ENCODE results near the gene NID1.

The NID1 gene

DNA sequence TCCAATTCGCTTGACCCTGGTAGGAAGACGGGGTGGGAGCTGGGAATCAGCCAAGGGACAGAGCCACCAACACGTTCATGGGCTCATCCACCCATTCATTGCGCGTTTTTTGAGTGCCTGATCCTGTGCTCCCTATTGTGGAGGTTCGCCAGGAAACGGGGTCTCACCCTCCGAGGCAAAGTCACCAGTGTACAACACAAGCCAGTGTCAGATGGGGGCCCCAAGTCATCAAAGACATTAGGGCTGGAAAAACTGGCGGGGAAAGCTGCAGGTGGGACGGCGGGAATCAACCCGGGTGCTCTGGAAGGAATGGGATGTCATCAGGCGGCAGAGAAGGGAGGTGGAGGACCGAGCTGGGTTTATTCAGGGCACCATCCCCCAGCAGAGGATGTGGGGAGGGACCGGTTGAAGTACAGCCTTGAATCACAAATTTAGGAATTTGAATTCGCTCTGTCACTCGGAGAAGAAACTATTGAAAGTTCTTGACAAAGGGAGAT is 667 bp upstream of the NID1 start:
- DNase-seq: no peak

DNA sequence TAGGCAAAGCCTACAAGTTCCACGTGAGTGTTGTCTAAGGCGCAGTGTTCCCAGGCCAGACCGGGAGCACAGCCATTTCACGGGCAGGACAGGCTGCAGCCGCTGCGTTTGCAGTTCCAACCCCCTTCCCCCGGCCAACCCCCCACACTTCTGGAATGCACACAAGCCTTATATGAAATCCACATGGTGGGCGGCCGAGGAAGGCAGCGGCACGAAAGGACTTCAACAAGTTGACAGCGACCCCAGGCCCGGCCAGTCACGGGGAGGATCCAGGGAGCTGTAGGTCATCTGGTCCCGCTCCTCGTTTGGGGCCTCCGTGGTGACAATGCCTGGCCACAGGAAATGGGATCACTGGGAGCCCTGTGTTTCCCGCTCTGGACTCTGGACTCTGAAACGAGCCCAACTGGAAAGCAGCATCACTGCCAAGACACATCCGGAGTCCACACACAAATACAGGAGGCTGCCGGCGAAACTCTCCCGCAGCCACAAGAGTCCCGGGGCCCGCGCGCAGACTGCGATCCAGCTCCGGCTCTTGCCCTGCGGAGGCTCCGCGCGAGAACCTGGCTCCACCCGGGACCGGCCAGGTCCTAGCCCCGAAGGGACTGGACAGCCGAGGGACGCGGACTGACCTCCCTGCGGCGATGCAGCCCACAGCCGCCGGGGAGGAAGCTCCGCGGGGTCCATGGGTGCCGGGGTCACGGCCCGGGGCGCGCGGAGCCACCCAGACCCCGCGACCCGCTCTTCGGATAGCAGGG is 794 bp downstream of the NID1 start:
- no peak for DNase-seq

DNA sequence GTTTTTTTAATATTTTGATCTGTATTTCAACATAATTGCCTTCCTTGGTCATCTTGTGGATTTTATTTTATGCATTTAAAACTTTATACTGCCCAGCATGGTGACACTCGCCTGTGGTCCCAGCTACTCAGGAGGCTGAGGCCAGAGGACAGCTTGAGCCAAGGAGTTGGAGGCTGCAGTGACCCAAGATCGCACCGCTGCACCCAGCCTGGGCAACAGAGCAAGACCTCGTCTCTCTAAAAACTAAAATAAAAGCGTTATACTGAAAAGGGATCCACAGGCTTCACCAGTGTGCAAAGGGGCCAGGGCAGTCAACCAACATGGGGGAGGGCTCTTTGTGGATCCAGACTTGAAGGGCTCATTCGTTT is 1.4 kb downstream of the NID1 start:
- DNase-seq: no peak

DNA sequence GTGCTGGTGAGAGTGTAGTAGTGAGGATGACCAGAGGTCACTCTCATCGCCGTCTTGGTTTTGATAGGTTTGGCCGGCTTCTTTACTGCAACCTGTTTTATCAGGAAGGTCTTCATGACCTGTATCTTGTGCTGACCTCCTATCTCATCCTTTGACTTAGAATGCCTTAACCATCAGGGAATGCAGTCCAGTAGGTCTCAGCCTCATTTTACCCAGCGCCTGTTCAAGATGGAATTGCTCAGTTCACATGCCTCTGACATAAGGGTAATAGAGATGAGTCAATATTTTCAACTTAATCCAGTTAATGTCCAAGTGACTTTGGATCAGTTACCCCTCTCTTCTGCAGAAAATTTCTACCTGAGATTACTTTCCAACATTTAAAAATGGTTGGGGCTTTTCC is 4.6 kb downstream of the NID1 start:
- DNase-seq: no peak

DNA sequence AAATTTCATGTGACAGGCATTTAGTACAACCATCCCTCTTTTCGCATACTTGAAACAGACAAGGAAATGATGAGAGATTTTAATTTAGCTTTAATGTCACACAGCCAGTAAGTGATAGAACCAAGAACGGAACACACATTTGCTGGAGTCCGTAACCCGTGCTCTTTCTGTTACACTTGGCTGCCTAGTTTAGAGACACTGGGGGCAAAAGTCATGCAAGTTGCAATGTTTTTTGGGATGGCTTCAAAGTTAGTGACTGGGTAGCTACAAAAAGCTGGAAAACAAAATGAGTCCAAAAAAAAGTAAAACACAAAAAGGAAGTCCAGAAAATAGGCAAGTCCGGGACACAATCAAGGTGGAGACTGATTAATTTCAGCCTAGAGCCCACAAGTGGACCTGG is 5.9 kb downstream of the NID1 start:
- DNase-seq: no peak

DNA sequence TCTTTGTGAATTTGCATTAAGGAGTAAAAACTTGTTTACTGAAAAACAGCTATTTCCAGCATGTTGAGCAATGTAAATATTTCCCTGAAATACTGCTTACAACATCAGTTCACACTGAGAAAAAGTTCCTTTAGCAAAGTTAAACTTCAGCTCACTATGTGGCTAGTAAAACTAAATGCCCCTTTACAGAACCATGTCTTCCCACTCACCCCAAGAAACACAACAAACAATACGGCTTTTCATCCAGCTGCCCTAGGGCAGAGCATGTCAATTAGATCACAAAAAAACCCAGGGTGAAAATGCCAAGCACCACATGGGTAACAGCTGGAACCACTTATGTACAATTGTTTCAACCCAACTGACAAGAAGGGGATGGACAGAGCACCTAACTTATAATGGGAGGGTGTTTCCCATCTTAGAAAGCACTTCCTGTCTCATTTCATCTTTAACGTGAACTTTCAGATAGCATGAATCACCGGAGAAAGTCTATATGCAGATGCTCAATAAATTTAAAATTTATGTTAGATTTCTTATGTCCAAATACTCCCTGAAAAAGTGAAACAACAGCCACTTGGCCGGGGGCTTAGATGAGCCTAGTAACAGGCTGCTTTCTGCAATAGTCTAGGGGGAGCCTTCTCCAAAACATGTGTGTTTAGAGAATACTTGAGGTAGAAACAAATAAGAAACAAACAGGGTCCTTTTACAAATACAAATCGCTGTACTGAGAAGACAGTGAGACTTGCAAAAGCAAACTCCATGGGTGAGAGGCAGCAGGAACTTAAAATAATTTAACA is 6.6 kb downstream of the NID1 start:
- DNase-seq: no peak

DNA sequence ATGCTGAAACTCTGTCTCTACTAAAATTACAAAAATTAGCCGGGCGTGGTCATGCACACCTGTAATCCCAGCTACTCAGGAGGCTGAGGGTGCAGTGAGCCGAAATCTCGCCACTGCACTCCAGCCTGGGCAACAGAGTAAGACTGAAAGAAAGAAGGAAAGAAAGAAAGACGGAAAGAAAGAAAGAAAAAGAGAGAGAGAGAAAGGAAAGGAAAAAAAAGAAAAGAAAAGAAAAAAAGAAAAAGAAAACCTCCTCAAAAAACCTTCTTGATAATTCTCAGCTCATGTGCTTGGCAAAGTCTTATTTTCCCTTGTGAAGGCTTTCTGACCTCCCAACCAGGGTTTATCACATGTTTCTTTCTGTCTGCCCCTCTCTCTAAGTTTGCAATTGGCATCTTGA is 7.3 kb downstream of the NID1 start:
- DNase-seq: no peak

DNA sequence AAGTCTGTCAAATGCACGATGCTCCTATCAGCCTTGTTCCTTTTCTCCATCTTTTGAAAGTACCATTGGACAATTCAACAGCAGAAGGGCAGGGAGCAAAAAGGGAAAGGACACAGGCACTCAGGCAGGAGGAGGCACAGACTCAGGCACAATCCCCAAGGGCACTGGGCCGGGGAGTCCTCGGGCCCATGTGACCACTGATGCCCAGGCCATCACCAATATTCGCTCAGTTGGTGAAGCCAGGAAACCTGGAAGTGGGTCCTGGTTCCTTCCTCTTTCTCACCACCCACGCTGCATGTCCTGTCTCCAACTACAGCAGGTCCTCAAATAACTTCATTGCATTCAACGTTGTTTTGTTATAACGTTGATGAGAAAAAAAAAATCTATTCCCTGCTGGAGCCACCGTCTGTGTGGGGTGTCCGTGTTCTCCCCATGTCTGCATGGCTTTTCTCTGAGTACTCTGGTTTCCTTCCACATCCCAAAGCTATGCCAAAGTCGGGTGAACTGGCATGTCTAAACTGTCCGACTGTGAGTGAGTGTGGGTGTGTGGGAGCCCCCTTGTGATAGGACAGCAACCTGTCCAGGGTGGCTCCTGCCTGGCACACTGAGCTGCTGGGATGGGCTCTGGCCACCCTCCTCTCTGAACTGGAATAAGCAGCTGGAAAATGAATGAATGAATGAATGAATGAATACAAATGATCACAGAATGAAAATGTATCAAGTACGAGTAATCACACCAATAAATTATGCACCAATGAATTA is 12.5 kb downstream of the NID1 start:
- DNase-seq: no peak

DNA sequence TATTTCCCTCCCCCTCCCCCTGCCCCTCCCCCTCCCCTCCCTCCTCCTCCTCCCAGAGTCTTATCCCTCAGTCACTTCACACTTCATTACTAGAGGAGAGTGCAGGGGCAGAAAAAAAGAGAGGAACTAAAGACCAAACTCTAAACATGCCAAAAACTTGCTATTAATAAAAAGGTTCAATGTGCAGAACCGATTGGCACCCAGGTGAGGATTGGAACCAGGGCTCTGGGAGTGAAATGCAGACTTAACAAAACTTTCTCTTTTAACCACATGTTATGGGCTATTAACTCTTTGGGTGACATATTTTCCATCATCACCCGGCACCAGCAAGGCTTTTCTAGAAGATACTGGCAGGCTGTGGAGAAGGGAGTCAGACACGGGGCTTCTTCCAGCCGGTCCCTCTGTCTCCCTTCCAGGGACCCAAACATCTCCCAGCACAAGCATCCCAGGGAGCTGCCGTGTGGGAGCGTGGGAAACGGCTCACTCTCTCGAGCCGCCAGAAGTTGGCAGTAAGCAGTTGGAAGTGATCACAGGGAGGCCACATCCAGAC is 13.6 kb downstream of the NID1 start:
- DNase-seq: no peak

DNA sequence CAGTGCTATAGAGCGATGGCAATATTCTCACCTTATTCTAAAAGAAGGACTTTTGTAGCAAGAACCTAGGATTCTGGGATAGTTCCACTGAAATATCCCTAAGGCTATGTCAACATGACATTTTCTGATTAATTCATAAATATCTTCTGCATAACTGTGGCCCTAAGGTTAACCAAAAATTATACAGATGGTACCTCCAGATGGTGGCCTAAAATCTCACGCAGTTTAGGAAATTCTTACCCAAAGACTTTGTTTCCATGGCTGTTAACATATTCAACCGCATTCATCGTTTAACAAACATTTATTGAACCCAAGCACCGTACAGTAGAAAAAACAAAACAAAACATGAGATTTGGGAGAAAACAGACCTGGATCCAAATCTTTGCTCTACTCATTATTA is 19.1 kb downstream of the NID1 start:
- DNase-seq: no peak

DNA sequence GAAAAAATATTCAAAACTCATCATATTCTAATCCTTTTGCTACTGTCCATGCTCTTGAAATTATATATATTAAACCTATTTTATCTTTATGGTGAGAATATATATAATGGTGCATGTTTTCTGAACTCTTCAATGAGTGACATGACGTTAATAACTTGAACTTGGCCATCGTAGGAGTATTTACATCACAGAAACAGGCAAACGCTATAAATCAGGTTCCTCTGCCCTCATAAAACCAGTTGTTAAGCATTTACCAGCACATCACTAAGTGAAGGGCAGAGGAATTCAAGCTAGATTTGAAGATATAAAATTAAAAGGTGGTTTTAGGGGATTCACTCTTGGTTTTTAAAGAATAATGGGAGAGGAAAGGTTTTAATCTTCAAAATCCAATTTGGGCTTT is 20.5 kb downstream of the NID1 start:
- DNase-seq: no peak

DNA sequence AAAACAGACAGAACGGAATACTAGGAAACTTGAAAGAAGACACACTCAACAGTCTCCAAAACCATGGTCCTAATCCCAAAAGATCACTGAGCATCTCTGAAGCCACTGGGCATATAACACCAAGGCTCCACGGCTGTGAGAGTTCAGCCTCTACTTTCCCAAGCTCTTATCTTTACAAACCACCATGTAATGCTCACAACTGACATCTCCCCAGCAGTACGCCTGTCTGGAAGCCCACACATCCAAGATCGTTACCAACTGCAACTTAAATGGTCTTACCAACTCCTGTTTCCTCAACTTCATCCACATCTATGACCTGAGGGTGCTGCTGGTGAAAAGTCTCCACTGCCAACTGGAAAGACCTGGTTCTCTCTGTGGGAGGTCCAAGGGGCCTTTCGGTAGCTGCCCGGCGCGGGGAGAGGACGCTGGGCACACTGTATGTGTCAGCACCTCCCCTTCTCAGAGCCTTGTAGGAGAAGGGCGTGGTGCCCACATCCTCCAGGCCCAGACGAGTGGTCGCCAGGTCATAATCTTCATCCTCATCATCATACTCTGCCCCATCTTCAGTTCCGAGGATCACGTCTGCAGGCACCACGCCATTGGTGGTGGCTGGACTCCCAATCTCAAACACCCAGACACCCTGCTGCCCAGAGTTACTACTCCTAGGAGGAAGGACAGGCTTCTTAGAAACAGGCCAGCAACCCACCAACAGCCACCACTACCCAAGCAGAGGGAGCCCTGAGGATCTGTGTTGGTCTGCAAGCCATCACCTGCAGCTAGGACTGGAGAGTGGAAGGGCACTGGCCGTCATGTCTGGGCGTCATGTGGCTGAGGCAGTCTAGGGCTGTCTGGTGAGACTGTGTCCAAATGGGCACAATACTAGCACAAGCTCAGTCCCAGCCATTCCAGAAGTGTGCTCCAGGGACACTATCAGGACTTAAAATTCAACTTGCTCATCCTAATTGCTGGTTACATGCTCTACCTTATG is 23.0 kb downstream of the NID1 start:
- DNase-seq: no peak

DNA sequence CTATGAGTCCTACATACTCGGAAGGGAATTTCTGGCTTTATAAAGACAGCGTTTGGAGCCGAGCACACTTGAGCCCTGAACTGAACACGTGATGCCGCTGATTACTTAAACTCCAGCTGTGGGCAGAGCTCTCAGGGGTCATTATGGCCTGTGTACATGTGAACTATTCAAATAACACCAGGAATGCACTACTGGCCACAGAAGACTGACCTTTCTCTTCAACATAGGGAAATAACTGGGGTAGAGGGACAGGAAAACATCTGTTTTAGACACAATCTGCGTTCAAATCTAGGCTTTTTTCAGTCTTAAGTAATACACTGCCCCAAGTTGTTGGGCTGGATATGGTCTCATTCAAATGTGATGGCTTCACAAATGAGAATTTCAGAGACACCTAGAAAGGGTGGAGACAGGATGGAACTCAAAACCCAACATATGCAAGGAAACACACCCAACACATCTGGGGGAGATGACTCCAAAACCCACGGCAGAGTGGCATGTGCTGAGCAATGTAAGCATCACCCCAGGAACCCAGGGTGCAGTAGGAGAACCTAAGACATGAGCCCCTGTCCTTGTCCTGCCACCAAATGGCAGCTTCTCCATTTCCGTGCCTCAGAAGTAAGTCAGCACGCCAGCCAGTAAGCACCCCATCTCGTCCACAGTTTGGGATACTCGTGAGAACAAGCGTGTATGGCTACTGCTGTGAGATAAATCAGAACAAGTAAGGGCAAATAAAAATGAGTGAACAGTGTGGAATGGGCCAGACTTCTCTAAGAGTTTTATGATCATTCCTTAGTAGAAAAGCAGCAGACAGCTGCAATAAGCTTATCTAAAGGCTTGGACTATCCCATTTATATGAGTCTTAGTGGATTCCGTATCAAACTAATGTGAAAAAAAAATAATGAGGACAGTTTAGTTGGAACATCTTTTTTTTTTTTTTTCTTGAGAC is 24.9 kb downstream of the NID1 start:
- DNase-seq: no peak

DNA sequence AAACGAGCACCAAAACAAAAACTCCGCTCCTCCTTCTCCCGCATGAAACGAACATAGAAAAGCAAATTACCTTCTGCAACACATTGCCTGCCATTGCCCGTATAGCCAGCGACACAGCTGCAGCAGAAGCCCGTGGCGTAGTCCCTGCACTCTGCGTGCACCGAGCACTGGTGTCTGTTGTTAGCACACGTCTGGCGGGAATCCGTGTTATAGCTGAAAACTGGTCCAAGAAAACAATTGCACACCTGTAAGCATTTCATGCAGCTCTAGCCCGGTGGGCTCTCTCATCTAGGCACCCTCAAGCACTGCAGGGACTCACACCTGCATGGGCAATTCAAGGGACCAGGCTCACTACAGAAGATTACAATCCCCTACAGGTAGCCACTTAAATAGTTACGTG is 26.9 kb downstream of the NID1 start:
- DNase-seq: no peak

DNA sequence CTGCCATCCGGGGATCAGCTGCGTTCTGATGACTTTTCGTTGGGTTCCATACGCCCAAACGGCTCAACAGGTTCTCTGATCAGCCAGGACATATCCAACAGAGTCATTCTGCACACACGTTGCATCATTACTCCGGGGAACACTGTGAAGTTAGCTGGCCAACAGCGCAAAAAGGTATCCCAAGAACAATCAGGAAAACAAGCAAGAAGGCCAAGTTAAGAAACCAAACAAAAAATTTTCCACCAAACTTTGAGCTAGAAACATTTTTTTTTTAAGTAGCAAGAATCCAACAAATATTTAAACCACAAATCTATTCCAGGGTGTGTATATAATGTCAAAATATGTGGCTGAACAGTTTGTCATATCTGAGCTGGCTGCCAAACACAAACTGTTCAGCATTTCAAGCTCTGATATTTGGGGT is 29.2 kb downstream of the NID1 start:
- no peak for DNase-seq

DNA sequence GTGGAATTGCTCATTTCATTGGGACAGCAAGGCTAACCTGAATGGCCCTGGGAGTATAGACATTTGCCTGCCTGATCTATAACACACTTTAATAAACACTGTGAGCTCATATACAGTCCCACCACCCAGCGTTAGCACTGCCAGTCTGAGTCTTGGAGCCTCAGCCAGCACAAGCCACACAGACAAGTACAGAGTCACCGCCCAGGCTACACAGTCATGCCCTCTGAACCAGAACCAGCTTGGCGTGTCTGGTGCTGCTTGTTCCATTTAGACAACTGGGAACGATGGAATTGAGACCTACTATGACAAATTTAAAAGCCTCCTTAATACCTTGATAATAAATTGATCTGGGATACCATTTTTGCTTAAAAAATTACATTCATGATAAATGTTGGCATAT is 31.6 kb downstream of the NID1 start:
- no peak for DNase-seq

DNA sequence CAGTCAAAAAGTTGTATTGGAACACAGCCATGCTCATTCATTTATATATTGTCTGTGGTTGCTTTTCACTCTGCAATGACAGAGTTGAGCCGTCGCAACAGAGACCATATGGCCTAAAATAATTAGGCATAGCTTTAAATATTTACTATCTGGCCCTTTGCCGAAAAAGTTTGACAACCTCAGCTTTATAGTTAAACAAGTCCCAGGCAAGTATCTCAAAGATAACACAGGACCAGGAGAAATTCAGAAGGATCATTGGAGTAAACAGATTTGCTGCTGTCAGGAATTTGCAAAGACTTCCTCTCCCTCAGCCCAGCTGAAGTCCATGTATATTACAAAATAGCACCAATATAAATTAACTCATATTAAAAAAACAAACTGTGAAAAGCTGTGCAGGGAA is 34.4 kb downstream of the NID1 start:
- DNase-seq: no peak

DNA sequence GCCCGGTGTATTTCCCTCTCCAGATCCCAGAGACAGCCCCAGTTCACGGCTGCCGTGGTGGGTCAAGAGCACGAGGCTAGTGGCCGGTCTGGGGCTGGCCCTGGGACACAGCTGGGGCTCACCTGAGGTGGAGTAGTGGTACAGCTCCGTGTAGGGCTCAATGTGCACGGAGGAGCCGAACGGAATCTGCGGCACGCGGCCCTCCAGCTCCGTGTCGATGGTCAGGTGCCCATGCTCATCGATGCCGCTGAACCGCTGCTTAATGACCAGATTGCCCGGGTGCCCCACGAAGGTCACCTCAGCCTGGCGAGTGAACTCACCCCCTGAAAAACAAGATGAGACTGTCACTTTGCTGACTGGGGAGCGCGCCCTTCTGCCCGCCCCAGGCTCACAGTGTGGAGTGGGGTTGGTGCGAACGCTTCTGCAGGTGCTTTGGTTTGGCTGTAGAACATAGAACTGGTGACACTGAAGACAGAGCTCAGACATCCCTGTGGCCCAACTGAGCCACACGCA is 35.4 kb downstream of the NID1 start:
- no peak for DNase-seq

DNA sequence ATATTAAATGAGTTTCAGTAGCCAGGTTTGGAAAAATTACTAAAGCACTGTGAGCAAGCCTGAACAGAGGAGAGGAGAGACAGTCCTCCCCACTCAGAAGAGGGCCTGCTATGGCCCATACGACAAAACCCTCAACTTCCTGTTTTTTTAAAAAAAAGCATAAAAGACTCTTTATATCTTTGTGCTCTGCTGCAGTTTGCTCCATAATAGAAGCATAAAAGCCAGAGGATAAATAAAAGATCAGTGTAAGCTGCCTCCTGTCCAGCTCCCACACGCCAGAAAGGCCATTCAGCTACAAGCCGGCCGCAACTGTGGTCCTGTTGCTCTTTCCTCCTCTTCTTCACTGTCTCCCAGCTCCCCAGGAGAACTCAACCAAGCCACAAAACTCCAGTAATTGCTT is 37.8 kb downstream of the NID1 start:
- DNase-seq: no peak

DNA sequence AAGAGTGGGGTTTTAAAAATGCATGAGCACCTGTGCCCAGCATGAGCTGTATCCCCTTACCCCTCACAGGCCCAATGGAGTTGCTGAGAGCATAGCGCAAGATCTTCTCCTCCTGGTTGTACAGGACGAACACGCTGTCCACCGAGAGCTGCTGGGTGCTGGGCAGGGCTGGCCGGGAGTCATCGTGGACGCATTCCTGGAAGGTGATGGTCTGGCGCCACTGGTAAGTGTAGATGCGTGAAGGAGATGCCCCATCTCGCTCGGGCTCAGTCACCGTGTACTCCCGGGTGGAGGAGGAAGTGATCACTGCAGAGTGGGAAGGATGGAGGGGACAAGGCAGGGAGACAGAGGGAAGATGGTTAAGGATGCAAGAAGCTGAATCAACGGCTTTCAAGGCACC is 39.1 kb downstream of the NID1 start:
- DNase-seq: no peak

DNA sequence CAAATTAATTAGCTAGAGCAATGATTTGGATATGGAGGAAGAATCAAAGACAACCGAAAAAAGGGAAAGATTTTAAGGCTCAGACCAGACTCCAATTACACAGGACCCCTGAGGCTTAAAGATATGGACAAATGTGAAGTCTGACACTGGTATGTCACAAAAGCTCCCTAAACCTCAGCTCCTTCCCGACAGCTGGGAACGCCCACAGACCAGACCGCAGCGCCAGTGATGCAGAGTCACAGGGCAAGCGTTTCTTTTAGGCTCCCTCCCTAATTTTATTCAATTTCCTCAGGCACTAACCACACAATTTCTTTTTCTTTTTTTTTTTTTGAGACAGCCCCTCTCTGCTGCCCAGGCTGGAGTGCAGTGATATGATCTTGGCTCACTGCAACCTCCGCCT is 40.2 kb downstream of the NID1 start:
- no peak for DNase-seq
